ENCODE results near the gene CCPG1.
"Not testable (repeated sequence)": the region's sequence is repeated elsewhere in the genome, so short reads cannot be mapped to it uniquely, and the experiment has no call there.

The CCPG1 gene

DNA sequence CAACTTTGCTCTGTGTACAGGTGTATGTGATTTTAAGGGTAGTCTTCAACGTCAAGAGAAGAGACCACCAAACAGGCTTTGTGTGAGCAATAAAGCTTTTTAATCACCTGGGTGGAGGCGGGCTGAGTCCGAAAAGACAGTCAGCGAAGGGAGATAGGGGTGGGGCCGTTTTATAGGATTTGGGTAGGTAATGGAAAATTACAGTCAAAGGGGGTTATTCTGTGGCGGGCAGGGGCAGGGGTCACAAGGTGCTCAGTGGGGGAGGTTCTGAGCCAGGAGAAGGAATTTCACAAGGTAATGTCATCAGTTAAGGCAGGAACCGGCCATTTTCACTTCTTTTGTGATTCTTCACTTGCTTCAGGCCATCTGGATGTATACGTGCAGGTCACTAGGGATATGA is 9.5 kb upstream of the CCPG1 start:
- H3K4me3 ChIP-seq (ENCODE audit: low read length); H3K27ac ChIP-seq (ENCODE audit: low read length); H3K36me3 ChIP-seq (ENCODE audit: control insufficient read depth, insufficient read depth, low read length); DNase-seq (ENCODE audit: low read depth, low spot score); H3K27me3 ChIP-seq (ENCODE audit: control insufficient read depth, insufficient read depth, low read length); H3K4me1 ChIP-seq (ENCODE audit: control insufficient read depth, insufficient read depth, low read length); H3K9me3 ChIP-seq (ENCODE audit: control insufficient read depth, insufficient read depth, low read length): not testable (repeated sequence)
- WGBS (ENCODE audit: insufficient coverage, insufficient read length): no CpG with 5 or more reads among the region's 8 CpGs

DNA sequence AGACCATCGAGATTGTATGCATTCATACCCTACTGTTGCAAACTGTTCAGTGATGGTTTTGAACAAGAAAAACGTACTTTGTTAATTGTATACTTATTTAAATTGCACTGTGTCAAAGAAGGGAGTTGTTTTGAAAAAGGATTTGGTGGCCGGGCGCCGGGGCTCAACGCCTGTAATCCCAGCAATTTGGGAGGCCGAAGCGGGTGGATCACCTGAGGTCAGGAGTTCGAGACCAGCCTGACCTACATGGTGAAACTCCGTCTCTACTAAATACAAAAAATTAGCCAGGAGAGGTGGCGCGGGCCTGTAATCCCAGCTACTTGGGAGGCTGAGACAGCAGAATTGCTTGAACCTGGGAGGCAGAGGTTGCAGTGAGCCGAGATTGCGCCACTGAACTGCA is 817 bp upstream of the CCPG1 start:
- peak overlapping the region; percentile 56; the same call in 1 of the 2 replicates for H3K4me3 ChIP-seq (ENCODE audit: low read length)
- not testable (repeated sequence) for H3K27ac ChIP-seq (ENCODE audit: low read length); H3K27me3 ChIP-seq (ENCODE audit: control insufficient read depth, insufficient read depth, low read length); DNase-seq (ENCODE audit: low read depth, low spot score); H3K9me3 ChIP-seq (ENCODE audit: control insufficient read depth, insufficient read depth, low read length); H3K36me3 ChIP-seq (ENCODE audit: control insufficient read depth, insufficient read depth, low read length); H3K4me1 ChIP-seq (ENCODE audit: control insufficient read depth, insufficient read depth, low read length)
- no CpG with 5 or more reads among the region's 14 CpGs for WGBS (ENCODE audit: insufficient coverage, insufficient read length)

DNA sequence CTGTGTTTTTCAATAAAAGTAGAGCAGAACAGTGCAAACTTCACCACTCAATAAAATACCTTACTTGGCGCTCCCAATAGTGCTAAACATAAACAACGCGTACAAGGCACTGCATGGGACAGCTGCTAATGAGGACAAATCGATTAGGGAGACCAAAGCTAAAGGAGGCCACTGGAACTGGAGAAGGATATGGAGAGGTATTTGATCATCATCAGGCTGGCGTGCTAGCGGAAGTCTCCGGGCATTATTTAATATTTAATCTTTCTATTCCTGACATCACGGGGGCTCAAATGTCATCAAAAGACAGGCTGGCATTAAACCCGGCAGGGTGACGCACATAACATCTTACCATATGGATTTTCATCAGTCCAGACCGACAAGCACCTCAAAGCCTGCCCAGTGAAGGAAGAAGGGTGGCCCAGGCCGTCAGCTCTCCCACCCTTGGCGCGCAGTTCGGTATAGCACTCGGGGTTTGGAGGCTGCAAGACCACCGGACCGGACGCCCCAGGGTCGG is 604 bp downstream of the CCPG1 start:
- Histone ChIP-seq H3K9me3 (ENCODE audit: control insufficient read depth, insufficient read depth, low read length) (no peaks in the 10 kb centered on the region), H3K27ac (ENCODE audit: low read length) (no peak overlapping the region), H3K4me3 (ENCODE audit: low read length) (peak overlapping the region; percentile 68; the same call in 1 of the 2 replicates), H3K36me3 (ENCODE audit: control insufficient read depth, insufficient read depth, low read length) (no peaks in the 10 kb centered on the region), H3K27me3 (ENCODE audit: control insufficient read depth, insufficient read depth, low read length) (no peaks in the 10 kb centered on the region), H3K4me1 (ENCODE audit: control insufficient read depth, insufficient read depth, low read length) (no peaks in the 10 kb centered on the region)
- no CpG with 5 or more reads among the region's 20 CpGs for WGBS (ENCODE audit: insufficient coverage, insufficient read length)
- no peak for DNase-seq (ENCODE audit: low read depth, low spot score)

DNA sequence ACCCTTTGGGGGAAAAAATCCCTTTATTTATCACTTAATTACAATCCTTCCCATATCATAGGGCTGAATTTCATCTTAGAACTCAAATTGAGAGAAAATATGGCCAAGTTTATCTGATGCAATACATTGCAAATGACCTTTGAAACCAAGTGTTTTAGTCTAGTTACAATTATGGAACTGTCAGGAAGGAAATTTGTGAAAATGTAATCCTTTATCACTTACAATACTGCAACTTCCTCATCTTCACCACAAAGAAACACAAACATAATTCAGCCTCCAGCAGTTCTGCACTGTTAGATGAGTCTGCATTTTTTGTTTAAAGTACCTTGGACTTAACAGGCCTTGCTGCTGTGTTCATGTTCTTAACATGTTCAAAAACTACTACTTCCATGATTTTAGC is 4.6 kb downstream of the CCPG1 start:
- Histone ChIP-seq H3K4me3 (ENCODE audit: low read length) (no peak overlapping the region), H3K9me3 (ENCODE audit: control insufficient read depth, insufficient read depth, low read length) (no peaks in the 10 kb centered on the region), H3K4me1 (ENCODE audit: control insufficient read depth, insufficient read depth, low read length) (no peaks in the 10 kb centered on the region), H3K27me3 (ENCODE audit: control insufficient read depth, insufficient read depth, low read length) (no peaks in the 10 kb centered on the region), H3K36me3 (ENCODE audit: control insufficient read depth, insufficient read depth, low read length) (no peaks in the 10 kb centered on the region), H3K27ac (ENCODE audit: low read length) (no peak overlapping the region)
- DNase-seq (ENCODE audit: low read depth, low spot score): no peak

GRCh38 chr15:55402707-55403106 is 5.5 kb downstream of the CCPG1 start:
- Histone ChIP-seq H3K36me3 (ENCODE audit: control insufficient read depth, insufficient read depth, low read length) (no peaks in the 10 kb centered on the region), H3K9me3 (ENCODE audit: control insufficient read depth, insufficient read depth, low read length) (no peaks in the 10 kb centered on the region), H3K27me3 (ENCODE audit: control insufficient read depth, insufficient read depth, low read length) (no peaks in the 10 kb centered on the region), H3K4me3 (ENCODE audit: low read length) (no peak overlapping the region), H3K4me1 (ENCODE audit: control insufficient read depth, insufficient read depth, low read length) (no peaks in the 10 kb centered on the region), H3K27ac (ENCODE audit: low read length) (no peak overlapping the region)
- DNase-seq (ENCODE audit: low read depth, low spot score): no peak

- Histone ChIP-seq H3K9me3 (ENCODE audit: control insufficient read depth, insufficient read depth, low read length) (no peaks in the 10 kb centered on the region), H3K36me3 (ENCODE audit: control insufficient read depth, insufficient read depth, low read length) (no peaks in the 10 kb centered on the region), H3K4me1 (ENCODE audit: control insufficient read depth, insufficient read depth, low read length) (no peaks in the 10 kb centered on the region), H3K27ac (ENCODE audit: low read length) (no peak overlapping the region), H3K27me3 (ENCODE audit: control insufficient read depth, insufficient read depth, low read length) (no peaks in the 10 kb centered on the region), H3K4me3 (ENCODE audit: low read length) (no peak overlapping the region)
- WGBS (ENCODE audit: insufficient coverage, insufficient read length): no CpG with 5 or more reads among the region's 1 CpG
- no peak for DNase-seq (ENCODE audit: low read depth, low spot score)
These were observed 6.3 kb downstream of the CCPG1 start for GRCh38 chr15:55401786-55402246.

- not testable (repeated sequence) for H3K4me1 ChIP-seq (ENCODE audit: control insufficient read depth, insufficient read depth, low read length); H3K36me3 ChIP-seq (ENCODE audit: control insufficient read depth, insufficient read depth, low read length); H3K4me3 ChIP-seq (ENCODE audit: low read length); DNase-seq (ENCODE audit: low read depth, low spot score); H3K27ac ChIP-seq (ENCODE audit: low read length); H3K9me3 ChIP-seq (ENCODE audit: control insufficient read depth, insufficient read depth, low read length); H3K27me3 ChIP-seq (ENCODE audit: control insufficient read depth, insufficient read depth, low read length)
- WGBS (ENCODE audit: insufficient coverage, insufficient read length): no CpG with 5 or more reads among the region's 8 CpGs
These were observed 8.1 kb downstream of the CCPG1 start for GRCh38 chr15:55400050-55400449.

GRCh38 chr15:55398243-55398642 is 9.9 kb downstream of the CCPG1 start:
- H3K27ac ChIP-seq (ENCODE audit: low read length): no peak overlapping the region
- H3K9me3 ChIP-seq (ENCODE audit: control insufficient read depth, insufficient read depth, low read length): no peaks in the 10 kb centered on the region
- no peak for DNase-seq (ENCODE audit: low read depth, low spot score)
- H3K27me3 ChIP-seq (ENCODE audit: control insufficient read depth, insufficient read depth, low read length): no peaks in the 10 kb centered on the region
- no peaks in the 10 kb centered on the region for H3K36me3 ChIP-seq (ENCODE audit: control insufficient read depth, insufficient read depth, low read length)
- H3K4me1 ChIP-seq (ENCODE audit: control insufficient read depth, insufficient read depth, low read length): no peaks in the 10 kb centered on the region
- WGBS (ENCODE audit: insufficient coverage, insufficient read length): no CpG with 5 or more reads among the region's 5 CpGs
- no peak overlapping the region for H3K4me3 ChIP-seq (ENCODE audit: low read length)

DNA sequence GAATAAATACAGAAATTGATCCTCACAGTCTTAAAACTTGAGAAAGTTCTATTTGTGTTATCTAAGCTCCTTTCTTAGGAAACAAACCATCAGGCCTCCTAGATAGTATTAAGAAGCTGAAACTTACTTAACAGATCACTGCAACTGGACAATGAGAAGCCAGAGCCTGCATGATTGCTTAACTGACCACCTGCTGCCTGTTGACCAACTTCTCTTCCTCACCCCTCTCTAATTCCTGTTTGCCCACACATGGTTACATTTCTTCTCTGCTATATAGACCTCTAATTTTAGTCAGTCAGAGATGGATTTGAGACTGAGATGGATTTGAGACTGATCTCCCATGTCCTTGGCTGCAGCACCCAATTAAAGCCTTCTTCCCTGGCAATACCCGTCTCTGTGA is 13.5 kb downstream of the CCPG1 start:
- WGBS (ENCODE audit: insufficient coverage, insufficient read length): no CpG with 5 or more reads among the region's 1 CpG
- Histone ChIP-seq H3K36me3 (ENCODE audit: control insufficient read depth, insufficient read depth, low read length) (no peaks in the 10 kb centered on the region), H3K27me3 (ENCODE audit: control insufficient read depth, insufficient read depth, low read length) (no peaks in the 10 kb centered on the region), H3K4me1 (ENCODE audit: control insufficient read depth, insufficient read depth, low read length) (no peaks in the 10 kb centered on the region), H3K27ac (ENCODE audit: low read length) (no peak overlapping the region), H3K4me3 (ENCODE audit: low read length) (no peak overlapping the region), H3K9me3 (ENCODE audit: control insufficient read depth, insufficient read depth, low read length) (no peaks in the 10 kb centered on the region)
- no peak for DNase-seq (ENCODE audit: low read depth, low spot score)

- Histone ChIP-seq H3K27me3 (ENCODE audit: control insufficient read depth, insufficient read depth, low read length) (no peaks in the 10 kb centered on the region), H3K4me3 (ENCODE audit: low read length) (no peak overlapping the region), H3K36me3 (ENCODE audit: control insufficient read depth, insufficient read depth, low read length) (no peaks in the 10 kb centered on the region), H3K27ac (ENCODE audit: low read length) (no peak overlapping the region), H3K4me1 (ENCODE audit: control insufficient read depth, insufficient read depth, low read length) (no peaks in the 10 kb centered on the region), H3K9me3 (ENCODE audit: control insufficient read depth, insufficient read depth, low read length) (no peaks in the 10 kb centered on the region)
- no peak for DNase-seq (ENCODE audit: low read depth, low spot score)
These were observed 18.9 kb downstream of the CCPG1 start for GRCh38 chr15:55389264-55389607.

- Histone ChIP-seq H3K36me3 (ENCODE audit: control insufficient read depth, insufficient read depth, low read length) (no peaks in the 10 kb centered on the region), H3K4me1 (ENCODE audit: control insufficient read depth, insufficient read depth, low read length) (no peaks in the 10 kb centered on the region), H3K27me3 (ENCODE audit: control insufficient read depth, insufficient read depth, low read length) (no peaks in the 10 kb centered on the region), H3K27ac (ENCODE audit: low read length) (no peak overlapping the region), H3K9me3 (ENCODE audit: control insufficient read depth, insufficient read depth, low read length) (no peaks in the 10 kb centered on the region), H3K4me3 (ENCODE audit: low read length) (no peak overlapping the region)
- no peak for DNase-seq (ENCODE audit: low read depth, low spot score)
These were observed 21.1 kb downstream of the CCPG1 start for GRCh38 chr15:55387027-55387426.

All from iPS DF 6.9 (cell line).